Mucosa of stomach (tissue), 1 donor: ENCODE measurements around the gene SPATS2L.

Source experiments
- H3K27me3 ChIP-seq: one replicate; pipeline ENCODE4 v1.7.0; 2013; ENCODE audit warnings: mild to moderate bottlenecking, low read length; ENCODE audit not compliant: control insufficient read depth, insufficient read depth
- H3K36me3 ChIP-seq: one replicate; pipeline ENCODE4 v1.7.0; 2013; ENCODE audit warnings: low read length; ENCODE audit not compliant: control insufficient read depth, insufficient read depth
- H3K4me1 ChIP-seq: one replicate; pipeline ENCODE4 v1.7.0; 2013; ENCODE audit warnings: mild to moderate bottlenecking, low read length; ENCODE audit not compliant: control insufficient read depth, insufficient read depth
- H3K4me3 ChIP-seq: one replicate; pipeline ENCODE4 v1.7.0; 2013; ENCODE audit warnings: low read length
- H3K9ac ChIP-seq: one replicate; pipeline ENCODE4 v1.7.0; 2013; ENCODE audit warnings: mild to moderate bottlenecking, low read length, moderate library complexity
- H3K9me3 ChIP-seq: one replicate; pipeline ENCODE4 v1.7.0; 2013; ENCODE audit warnings: mild to moderate bottlenecking, low read length, moderate library complexity; ENCODE audit not compliant: control insufficient read depth
- donor health status: Pancreatic carcinoma.

Gene SPATS2L

GRCh38 chr2:200431996-200432705 is 125.7 kb downstream of the SPATS2L start:
- Histone ChIP-seq H3K4me3 (no peak overlapping the region), H3K27me3 (no peaks in the 10 kb centered on the region), H3K9me3 (no peaks in the 10 kb centered on the region), H3K36me3 (no peaks in the 10 kb centered on the region), H3K4me1 (no peaks in the 10 kb centered on the region), H3K9ac (no peak overlapping the region)

GRCh38 chr2:200435379-200435778 is 128.9 kb downstream of the SPATS2L start:
- H3K36me3 ChIP-seq: no peaks in the 10 kb centered on the region
- H3K9ac ChIP-seq: no peak overlapping the region
- H3K9me3 ChIP-seq: no peaks in the 10 kb centered on the region
- H3K4me3 ChIP-seq: no peak overlapping the region
- H3K27me3 ChIP-seq: no peaks in the 10 kb centered on the region
- H3K4me1 ChIP-seq: no peaks in the 10 kb centered on the region

GRCh38 chr2:200438251-200438650 is 131.8 kb downstream of the SPATS2L start:
- Histone ChIP-seq H3K9me3 (no peaks in the 10 kb centered on the region), H3K9ac (no peak overlapping the region), H3K4me1 (no peaks in the 10 kb centered on the region), H3K27me3 (no peaks in the 10 kb centered on the region), H3K36me3 (no peaks in the 10 kb centered on the region), H3K4me3 (no peak overlapping the region)

- Histone ChIP-seq H3K36me3 (no peaks in the 10 kb centered on the region), H3K4me1 (peaks cover 5% of the 10 kb centered on the region), H3K9ac (no peak overlapping the region), H3K4me3 (no peak overlapping the region), H3K27me3 (no peaks in the 10 kb centered on the region), H3K9me3 (no peaks in the 10 kb centered on the region)
Measured at GRCh38 chr2:200438846-200439245, 132.4 kb downstream of the SPATS2L start.

- no peak overlapping the region for H3K4me3 ChIP-seq
- H3K9me3 ChIP-seq: no peaks in the 10 kb centered on the region
- H3K36me3 ChIP-seq: no peaks in the 10 kb centered on the region
- H3K27me3 ChIP-seq: no peaks in the 10 kb centered on the region
- H3K9ac ChIP-seq: no peak overlapping the region
- H3K4me1 ChIP-seq: peaks cover 5% of the 10 kb centered on the region
Measured at GRCh38 chr2:200439981-200440380, 133.5 kb downstream of the SPATS2L start.

GRCh38 chr2:200442471-200442870 is 136.0 kb downstream of the SPATS2L start:
- Histone ChIP-seq H3K36me3 (no peaks in the 10 kb centered on the region), H3K4me3 (no peak overlapping the region), H3K27me3 (no peaks in the 10 kb centered on the region), H3K9me3 (no peaks in the 10 kb centered on the region), H3K9ac (no peak overlapping the region), H3K4me1 (peaks cover 5% of the 10 kb centered on the region)

- Histone ChIP-seq H3K4me3 (no peak overlapping the region), H3K4me1 (peaks cover 5% of the 10 kb centered on the region), H3K27me3 (no peaks in the 10 kb centered on the region), H3K9me3 (no peaks in the 10 kb centered on the region), H3K9ac (no peak overlapping the region), H3K36me3 (no peaks in the 10 kb centered on the region)
Measured at GRCh38 chr2:200443376-200443775, 136.9 kb downstream of the SPATS2L start.

- Histone ChIP-seq H3K9ac (no peak overlapping the region), H3K36me3 (no peaks in the 10 kb centered on the region), H3K4me3 (no peak overlapping the region), H3K4me1 (peaks cover 5% of the 10 kb centered on the region), H3K27me3 (no peaks in the 10 kb centered on the region), H3K9me3 (no peaks in the 10 kb centered on the region)
Measured at GRCh38 chr2:200443916-200444315, 137.4 kb downstream of the SPATS2L start.

- no peaks in the 10 kb centered on the region for H3K36me3 ChIP-seq
Measured at GRCh38 chr2:200444530-200444929, 138.0 kb downstream of the SPATS2L start.

GRCh38 chr2:200445284-200445683 is 138.8 kb downstream of the SPATS2L start:
- Histone ChIP-seq H3K4me3 (no peak overlapping the region), H3K36me3 (no peaks in the 10 kb centered on the region), H3K9me3 (no peaks in the 10 kb centered on the region), H3K27me3 (no peaks in the 10 kb centered on the region), H3K9ac (no peak overlapping the region), H3K4me1 (peaks cover 5% of the 10 kb centered on the region)

More at GRCh38 chr2:200444530-200444929, 138.0 kb downstream of the SPATS2L start:
- Histone ChIP-seq H3K4me3 (no peak overlapping the region), H3K4me1 (peaks cover 5% of the 10 kb centered on the region), H3K27me3 (no peaks in the 10 kb centered on the region), H3K9ac (no peak overlapping the region), H3K9me3 (no peaks in the 10 kb centered on the region)

GRCh38 chr2:200446612-200447011 is 140.1 kb downstream of the SPATS2L start:
- no peaks in the 10 kb centered on the region for H3K27me3 ChIP-seq
- H3K36me3 ChIP-seq: no peaks in the 10 kb centered on the region
- no peaks in the 10 kb centered on the region for H3K9me3 ChIP-seq
- no peak overlapping the region for H3K9ac ChIP-seq
- H3K4me1 ChIP-seq: peaks cover 5% of the 10 kb centered on the region
- H3K4me3 ChIP-seq: no peak overlapping the region

- H3K36me3 ChIP-seq: no peaks in the 10 kb centered on the region
Measured at GRCh38 chr2:200447139-200447855, 140.8 kb downstream of the SPATS2L start.

More at GRCh38 chr2:200447139-200447855, 140.8 kb downstream of the SPATS2L start:
- Histone ChIP-seq H3K4me1 (peaks cover 5% of the 10 kb centered on the region), H3K9ac (no peak overlapping the region), H3K4me3 (no peak overlapping the region), H3K9me3 (no peaks in the 10 kb centered on the region), H3K27me3 (no peaks in the 10 kb centered on the region)
